CD4-positive, alpha-beta T cell treated with Interferon gamma for 1 hour (primary cell): ENCODE measurements around the gene HMOX1.
"Not testable (repeated sequence)": the region's sequence is repeated elsewhere in the genome, so short reads cannot be mapped to it uniquely, and the experiment has no call there.

Source experiments
- DNase-seq: peaks from one replicate; pipeline ENCODE4 v3.0.0-alpha.2; 2020

HMOX1 gene

GRCh38 chr22:35437049-35437448 is 56.2 kb downstream of the HMOX1 start:
- DNase-seq = no peak

GRCh38 chr22:35438673-35439364 is 57.9 kb downstream of the HMOX1 start:
- not testable (repeated sequence) for DNase-seq

- no peak for DNase-seq
Observed at GRCh38 chr22:35439365-35439717, 58.4 kb downstream of the HMOX1 start.

GRCh38 chr22:35440129-35440528 is 59.2 kb downstream of the HMOX1 start:
- DNase-seq = no peak

GRCh38 chr22:35441489-35442100 is 60.7 kb downstream of the HMOX1 start:
- DNase-seq = no peak

- no peak for DNase-seq
Observed at GRCh38 chr22:35442471-35442870, 61.6 kb downstream of the HMOX1 start.

- no peak for DNase-seq
Observed at GRCh38 chr22:35443338-35443737, 62.4 kb downstream of the HMOX1 start.
